Adipocyte (in vitro differentiated cells): ENCODE results near the gene NPPA.
"Not testable (repeated sequence)": the region's sequence is repeated elsewhere in the genome, so short reads cannot be mapped to it uniquely, and the experiment has no call there.

Experiments
- DNase-seq: peaks from one replicate; pipeline ENCODE4 v3.0.0-alpha.2; 2015; ENCODE audit warnings: low read depth
- H3K27me3 ChIP-seq: replicated peaks from 2 replicates; pipeline ENCODE4 v1.7.0; 2013; ENCODE audit warnings: mild to moderate bottlenecking, low read length, moderate library complexity; ENCODE audit not compliant: control insufficient read depth, insufficient read depth
- H3K36me3 ChIP-seq: 2 replicates; pipeline ENCODE4 v1.7.0; 2013; ENCODE audit warnings: low read length, mild to moderate bottlenecking, moderate library complexity; ENCODE audit not compliant: control insufficient read depth, insufficient read depth, severe bottlenecking
- H3K4me1 ChIP-seq: 2 replicates; pipeline ENCODE4 v1.7.0; 2013; ENCODE audit warnings: mild to moderate bottlenecking, low read length, moderate library complexity; ENCODE audit not compliant: control insufficient read depth, insufficient read depth
- H3K4me3 ChIP-seq: 2 replicates; pipeline ENCODE4 v1.7.0; 2013; ENCODE audit warnings: mild to moderate bottlenecking, low read length, moderate library complexity
- H3K9ac ChIP-seq: 2 replicates; pipeline ENCODE4 v1.7.0; 2013; ENCODE audit warnings: mild to moderate bottlenecking, low read length, moderate library complexity
- H3K9me3 ChIP-seq: 2 replicates; pipeline ENCODE4 v1.7.0; 2013; ENCODE audit warnings: mild to moderate bottlenecking, low read length, moderate library complexity; ENCODE audit not compliant: control insufficient read depth

Gene NPPA

DNA sequence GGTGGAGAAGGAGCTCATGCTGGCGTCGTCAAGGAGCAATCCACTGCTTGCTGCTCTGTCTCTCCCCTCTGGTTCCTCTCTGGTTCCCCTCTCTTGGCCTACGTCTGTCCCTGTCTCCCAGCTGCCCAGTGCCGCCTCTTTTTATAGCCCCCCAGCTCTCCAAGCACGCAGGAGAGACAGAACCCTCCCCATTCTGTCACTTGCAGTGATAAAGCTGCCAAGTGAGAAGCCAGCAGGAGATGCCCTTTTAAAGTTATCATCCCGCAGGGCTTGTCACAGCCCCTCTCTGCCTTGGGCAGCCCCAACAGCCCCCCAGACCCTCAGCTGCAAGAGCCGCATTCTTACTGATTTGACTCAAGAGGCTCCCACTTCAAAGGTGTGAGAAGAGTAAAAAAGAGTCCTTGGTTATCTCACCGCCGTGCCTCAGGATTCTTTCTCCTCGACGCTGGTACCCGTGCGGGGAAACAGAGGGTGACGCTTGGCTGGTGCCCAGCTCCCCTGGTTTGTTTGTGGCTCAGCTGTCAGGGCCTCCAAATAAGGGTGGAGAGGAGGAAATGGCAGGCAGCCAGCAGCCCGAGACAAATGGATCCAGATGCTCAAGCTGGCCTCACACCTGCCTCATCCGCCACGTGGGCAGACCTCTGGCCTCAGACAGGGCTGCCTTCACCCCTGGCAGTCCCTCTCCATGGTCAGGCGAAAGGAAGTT lies at the start of gene NPPA:
Gene NPPA, minus strand, starts transcription at position 117 of the 706 bp plus-strand sequence. Its CDS starts 99 bp downstream, at position 18.
- Histone ChIP-seq H3K9ac (no peak within 1 kb of the TSS), H3K36me3 (peaks cover 46% of the 10 kb centered on the region), H3K4me1 (no peaks in the 10 kb centered on the region), H3K4me3 (no peak within 1 kb of the TSS), H3K27me3 (peaks cover 4% of the 10 kb centered on the region), H3K9me3 (no peaks in the 10 kb centered on the region)
- peak; percentile 11 for DNase-seq

DNA sequence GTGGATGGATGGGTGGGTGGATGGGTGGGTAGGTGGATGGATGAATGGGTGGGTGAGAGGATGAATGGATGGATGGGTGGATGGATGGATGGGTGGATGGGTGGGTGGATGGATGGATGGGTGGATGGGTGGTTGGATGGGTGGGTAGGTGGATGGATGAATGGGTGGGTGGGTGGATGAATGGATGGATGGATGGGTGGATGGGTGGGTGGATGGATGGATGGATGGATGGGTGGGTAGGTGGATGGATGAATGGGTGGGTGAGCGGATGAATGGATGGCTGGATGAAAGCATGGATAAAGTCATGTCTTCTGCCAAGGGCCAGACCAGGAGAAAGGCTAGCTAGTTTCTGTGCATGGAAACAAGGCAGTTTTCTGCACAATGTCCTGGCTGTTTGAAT lies 46.9 kb upstream of the NPPA start:
- H3K9ac ChIP-seq, H3K36me3 ChIP-seq, H3K4me3 ChIP-seq, DNase-seq, H3K9me3 ChIP-seq, H3K4me1 ChIP-seq: not testable (repeated sequence)
- H3K27me3 ChIP-seq = peaks cover 51% of the 10 kb centered on the region

DNA sequence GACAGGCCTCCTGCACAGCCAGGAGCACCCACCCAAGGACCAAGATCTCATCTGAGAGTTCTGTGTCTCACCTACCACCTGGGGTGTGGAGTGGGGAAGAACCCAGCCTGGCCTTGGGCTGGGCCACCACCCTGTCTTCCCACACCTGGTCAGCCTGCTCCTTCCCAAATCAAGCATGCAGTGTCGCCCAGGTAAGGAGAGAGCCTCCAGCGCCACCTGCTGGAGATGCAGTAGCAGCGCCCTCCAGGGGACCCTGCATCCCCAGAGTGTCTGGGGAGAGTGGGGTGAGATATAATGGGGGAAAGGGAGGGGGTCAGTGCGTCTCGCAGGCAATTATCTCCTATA lies 46.3 kb upstream of the NPPA start:
- Histone ChIP-seq H3K4me1 (peaks cover 7% of the 10 kb centered on the region), H3K9ac (no peak overlapping the region), H3K4me3 (no peak overlapping the region), H3K36me3 (no peaks in the 10 kb centered on the region), H3K27me3 (peaks cover 45% of the 10 kb centered on the region), H3K9me3 (no peaks in the 10 kb centered on the region)
- DNase-seq = peak; percentile 62

GRCh38 chr1:11891433-11892186 lies 44.0 kb upstream of the NPPA start:
- peaks cover 7% of the 10 kb centered on the region for H3K4me1 ChIP-seq
- H3K9me3 ChIP-seq = no peaks in the 10 kb centered on the region
- H3K36me3 ChIP-seq = no peaks in the 10 kb centered on the region
- H3K9ac ChIP-seq = no peak overlapping the region
- DNase-seq = no peak
- no peak overlapping the region for H3K4me3 ChIP-seq
- peaks cover 52% of the 10 kb centered on the region for H3K27me3 ChIP-seq

- DNase-seq = no peak
- Histone ChIP-seq H3K9me3 (no peaks in the 10 kb centered on the region), H3K4me3 (no peak overlapping the region)
Observed at GRCh38 chr1:11888877-11889208, 41.3 kb upstream of the NPPA start.

GRCh38 chr1:11888206-11888876 lies 40.8 kb upstream of the NPPA start:
- H3K9ac ChIP-seq = no peak overlapping the region
- H3K27me3 ChIP-seq = peaks cover 58% of the 10 kb centered on the region
- H3K36me3 ChIP-seq = no peaks in the 10 kb centered on the region
- no peak overlapping the region for H3K4me3 ChIP-seq
- DNase-seq = no peak
- H3K4me1 ChIP-seq = peaks cover 4% of the 10 kb centered on the region
- H3K9me3 ChIP-seq = no peaks in the 10 kb centered on the region

More at GRCh38 chr1:11888877-11889208, 41.3 kb upstream of the NPPA start:
- Histone ChIP-seq H3K27me3 (peaks cover 56% of the 10 kb centered on the region), H3K4me1 (peaks cover 7% of the 10 kb centered on the region), H3K36me3 (no peaks in the 10 kb centered on the region), H3K9ac (no peak overlapping the region)

DNA sequence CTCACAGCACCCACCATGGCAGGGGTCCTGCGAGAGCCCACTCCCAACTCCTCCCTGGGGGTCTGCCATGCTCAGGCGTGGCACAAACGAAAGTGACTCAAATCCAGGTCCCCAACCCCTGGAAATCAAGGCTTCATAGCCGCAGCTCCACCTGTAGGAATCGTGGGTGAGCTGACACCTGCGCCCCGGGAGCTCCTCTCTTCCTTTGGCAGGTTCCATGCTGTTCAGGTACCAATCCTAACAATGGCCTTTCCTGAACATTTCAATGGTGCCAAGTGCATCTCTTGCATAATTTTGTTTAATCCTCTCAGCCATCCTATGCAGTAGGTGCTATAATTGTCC lies 40.1 kb upstream of the NPPA start:
- no peaks in the 10 kb centered on the region for H3K9me3 ChIP-seq
- no peaks in the 10 kb centered on the region for H3K36me3 ChIP-seq
- H3K4me3 ChIP-seq = no peak overlapping the region
- no peak for DNase-seq
- H3K27me3 ChIP-seq = peaks cover 59% of the 10 kb centered on the region
- H3K4me1 ChIP-seq = no peaks in the 10 kb centered on the region
- no peak overlapping the region for H3K9ac ChIP-seq

DNA sequence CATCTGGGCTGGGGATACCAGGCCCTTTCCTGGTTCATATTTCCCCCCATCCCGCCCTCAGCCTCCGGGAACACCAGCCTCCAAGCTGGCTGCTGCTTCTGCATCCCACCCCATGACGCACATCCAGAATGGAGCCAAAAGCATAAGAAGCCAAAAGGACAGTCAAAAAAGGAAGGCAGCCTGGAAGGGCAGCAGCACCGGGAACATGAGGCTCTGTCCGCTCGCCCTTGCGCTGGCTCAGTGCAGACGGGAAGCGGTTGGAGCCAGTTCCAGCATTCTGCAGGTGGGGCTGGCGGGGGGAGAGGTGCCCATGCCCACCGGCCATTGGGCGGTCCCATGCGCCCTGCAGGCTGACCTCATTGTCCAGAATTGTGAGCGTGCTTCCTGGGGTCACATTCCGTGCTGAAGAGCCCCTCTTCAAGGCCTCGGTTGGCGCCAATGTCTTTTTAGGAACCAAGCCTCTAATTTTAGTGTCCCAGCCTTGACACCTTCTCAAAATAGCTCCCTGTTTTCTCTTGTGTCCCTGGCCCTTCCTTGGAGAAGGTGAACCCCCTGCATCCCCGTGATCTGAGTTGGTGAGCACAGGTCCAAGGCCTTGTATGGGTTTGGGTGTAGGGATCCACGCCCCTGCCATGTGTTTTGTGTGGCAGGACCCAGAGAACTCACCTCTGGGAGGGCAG lies 39.5 kb upstream of the NPPA start:
- no peak for DNase-seq
- Histone ChIP-seq H3K9ac (no peak overlapping the region), H3K36me3 (no peaks in the 10 kb centered on the region), H3K9me3 (no peaks in the 10 kb centered on the region), H3K4me3 (no peak overlapping the region), H3K4me1 (no peaks in the 10 kb centered on the region), H3K27me3 (peaks cover 56% of the 10 kb centered on the region)

GRCh38 chr1:11885916-11886315 lies 38.3 kb upstream of the NPPA start:
- no peak for DNase-seq
- Histone ChIP-seq H3K27me3 (peaks cover 52% of the 10 kb centered on the region), H3K4me3 (no peak overlapping the region), H3K9ac (no peak overlapping the region), H3K4me1 (no peaks in the 10 kb centered on the region), H3K36me3 (no peaks in the 10 kb centered on the region), H3K9me3 (no peaks in the 10 kb centered on the region)

- no peak for DNase-seq
- H3K4me3 ChIP-seq = no peak overlapping the region
- H3K27me3 ChIP-seq = peaks cover 63% of the 10 kb centered on the region
- no peaks in the 10 kb centered on the region for H3K4me1 ChIP-seq
- no peak overlapping the region for H3K9ac ChIP-seq
- no peaks in the 10 kb centered on the region for H3K9me3 ChIP-seq
- no peaks in the 10 kb centered on the region for H3K36me3 ChIP-seq
Observed at GRCh38 chr1:11882814-11883538, 35.4 kb upstream of the NPPA start.
